GM12873 (cell line): ENCODE data around the gene SPC24.

Experiments
- TF ChIP-seq, protein P1 (sequence below): IDR thresholded peaks from 2 replicates; pipeline ENCODE4 v1.5.1; 2012; ENCODE audit warnings: low read depth, mild to moderate bottlenecking, moderate library complexity, low read length, control low read depth; ENCODE audit not compliant: insufficient read depth; ENCODE audit errors: missing control alignments

Gene SPC24

GRCh38 chr19:11152318-11153062 is 3.1 kb downstream of the SPC24 start:
- TF ChIP-seq, protein P1, sequence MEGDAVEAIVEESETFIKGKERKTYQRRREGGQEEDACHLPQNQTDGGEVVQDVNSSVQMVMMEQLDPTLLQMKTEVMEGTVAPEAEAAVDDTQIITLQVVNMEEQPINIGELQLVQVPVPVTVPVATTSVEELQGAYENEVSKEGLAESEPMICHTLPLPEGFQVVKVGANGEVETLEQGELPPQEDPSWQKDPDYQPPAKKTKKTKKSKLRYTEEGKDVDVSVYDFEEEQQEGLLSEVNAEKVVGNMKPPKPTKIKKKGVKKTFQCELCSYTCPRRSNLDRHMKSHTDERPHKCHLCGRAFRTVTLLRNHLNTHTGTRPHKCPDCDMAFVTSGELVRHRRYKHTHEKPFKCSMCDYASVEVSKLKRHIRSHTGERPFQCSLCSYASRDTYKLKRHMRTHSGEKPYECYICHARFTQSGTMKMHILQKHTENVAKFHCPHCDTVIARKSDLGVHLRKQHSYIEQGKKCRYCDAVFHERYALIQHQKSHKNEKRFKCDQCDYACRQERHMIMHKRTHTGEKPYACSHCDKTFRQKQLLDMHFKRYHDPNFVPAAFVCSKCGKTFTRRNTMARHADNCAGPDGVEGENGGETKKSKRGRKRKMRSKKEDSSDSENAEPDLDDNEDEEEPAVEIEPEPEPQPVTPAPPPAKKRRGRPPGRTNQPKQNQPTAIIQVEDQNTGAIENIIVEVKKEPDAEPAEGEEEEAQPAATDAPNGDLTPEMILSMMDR = no peak

- TF ChIP-seq, protein P1 = no peak
Observed at GRCh38 chr19:11151181-11151580, 4.4 kb downstream of the SPC24 start.

DNA sequence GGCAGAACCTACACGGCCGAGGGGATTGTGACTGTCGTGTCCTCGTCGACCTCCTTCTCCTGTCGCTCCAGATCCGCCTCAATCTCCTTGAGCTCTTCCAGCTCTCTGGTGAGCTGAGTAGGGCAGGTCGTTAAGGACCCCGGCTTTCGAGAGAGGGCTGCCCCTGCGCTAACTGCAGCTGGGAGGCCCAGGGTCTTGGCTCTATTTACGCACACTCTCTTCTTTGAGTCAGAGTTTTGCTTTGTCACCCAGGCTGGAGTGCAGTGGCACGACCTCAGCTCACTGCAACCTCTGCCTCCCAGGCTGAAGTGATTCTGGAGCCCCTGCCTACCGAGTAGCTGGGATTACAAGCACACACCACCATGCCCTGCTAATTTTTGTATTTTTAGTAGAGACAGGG is 7.6 kb downstream of the SPC24 start:
- TF ChIP-seq, protein P1 = no peak

DNA sequence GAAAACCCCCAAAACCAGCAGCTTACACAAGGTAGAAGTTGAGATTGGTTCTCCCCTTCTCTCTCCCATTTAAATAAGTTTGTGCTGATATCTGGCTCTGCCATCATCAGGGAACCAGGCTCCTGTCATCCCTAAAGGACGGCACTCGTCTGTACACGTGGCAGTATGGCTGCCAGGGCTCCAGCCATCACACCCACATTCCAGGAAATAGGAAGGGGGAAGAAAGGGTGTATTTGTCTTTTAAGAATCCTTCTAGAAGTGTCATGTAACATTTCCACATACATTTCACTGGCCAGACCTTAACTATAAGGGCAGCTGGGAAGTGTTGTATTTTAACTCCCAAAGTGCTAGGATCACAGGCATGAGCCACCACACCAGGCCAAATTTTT is 10.1 kb downstream of the SPC24 start:
- TF ChIP-seq, protein P1 = no peak

GRCh38 chr19:11142528-11143171 is 12.9 kb downstream of the SPC24 start:
- TF ChIP-seq, protein P1 = no peak

DNA sequence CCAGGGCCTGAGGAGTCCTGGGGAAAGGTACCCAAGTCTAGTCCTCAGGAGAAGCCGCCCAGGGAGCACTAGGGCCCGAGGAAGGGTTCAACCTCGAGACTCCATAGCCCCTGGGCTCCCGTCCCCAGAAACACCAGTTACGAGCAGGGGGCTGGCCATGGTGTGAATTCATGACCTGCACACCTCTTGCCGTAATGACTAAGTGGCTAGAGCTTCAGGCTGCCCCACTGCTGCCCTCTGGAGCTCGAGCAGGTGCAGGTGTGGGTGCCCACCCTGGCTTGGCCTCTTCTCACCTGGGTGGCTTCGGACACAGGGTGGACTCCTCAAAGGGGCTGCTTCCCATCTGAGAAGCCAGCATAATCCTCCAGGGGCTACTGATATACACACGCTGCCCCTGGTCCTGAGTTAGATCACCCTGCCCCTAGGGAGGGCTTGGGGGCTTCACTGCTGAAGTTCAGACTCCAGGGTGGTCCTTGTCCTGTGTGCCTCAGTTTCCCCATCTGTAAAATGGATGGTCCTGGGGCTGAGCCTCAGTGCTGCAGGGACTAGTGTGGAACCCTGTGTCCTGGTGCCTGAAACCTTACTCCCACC is 13.6 kb downstream of the SPC24 start:
- TF ChIP-seq, protein P1 = no peak

- TF ChIP-seq, protein P1 = no peak
Observed at GRCh38 chr19:11140896-11141295, 14.7 kb downstream of the SPC24 start.
